Activated naive CD4-positive, alpha-beta T cell treated with anti-CD3 and anti-CD28 coated beads, Interleukin-2, amount 10 ng/mL, durations not matched to agents 7 days and 5 days (primary cell): ENCODE results near the gene HIGD1A.

ENCODE experiments used
- CTCF ChIA-PET: fragments of 350-600 bp; sonication (Branson Sonifier 250); formaldehyde crosslinking; loops from one replicate; lab custom pipeline; 2021; ENCODE audit warnings: antibody characterized with exemption; lab: Charles Lee
- DNase-seq: peaks from one replicate; pipeline ENCODE4 v3.0.0-alpha.2; 2020
- H3K27ac Mint-ChIP-seq: one replicate; pipeline ENCODE4 v1.8.0; 2021; ENCODE audit warnings: mild to moderate bottlenecking, moderate library complexity, mixed read lengths
- H3K27me3 Mint-ChIP-seq: one replicate; pipeline ENCODE4 v1.8.0; 2021; ENCODE audit warnings: mild to moderate bottlenecking, mixed read lengths
- H3K36me3 Mint-ChIP-seq: one replicate; pipeline ENCODE4 v1.8.0; 2021; ENCODE audit warnings: mixed read lengths
- H3K4me1 Mint-ChIP-seq: one replicate; pipeline ENCODE4 v1.8.0; 2021; ENCODE audit warnings: mixed read lengths
- H3K4me3 Mint-ChIP-seq: one replicate; pipeline ENCODE4 v1.8.0; 2021; ENCODE audit warnings: mild to moderate bottlenecking, moderate library complexity, mixed read lengths
- H3K9me3 Mint-ChIP-seq: one replicate; pipeline ENCODE4 v1.8.0; 2021; ENCODE audit warnings: mixed read lengths

HIGD1A gene

GRCh38 chr3:42736531-42736930 is 67.8 kb downstream of the HIGD1A start:
- Mint-ChIP-seq H3K4me1 (no peaks in the 10 kb centered on the region), H3K27me3 (peaks cover 16% of the 10 kb centered on the region), H3K27ac (no peak overlapping the region), H3K4me3 (no peak overlapping the region), H3K9me3 (no peaks in the 10 kb centered on the region), H3K36me3 (no peaks in the 10 kb centered on the region)
- no peak for DNase-seq
- CTCF ChIA-PET: no interaction called here

- Mint-ChIP-seq H3K27ac (no peak overlapping the region), H3K27me3 (peaks cover 16% of the 10 kb centered on the region), H3K4me1 (no peaks in the 10 kb centered on the region), H3K9me3 (no peaks in the 10 kb centered on the region), H3K4me3 (no peak overlapping the region), H3K36me3 (no peaks in the 10 kb centered on the region)
- CTCF ChIA-PET: interaction anchor here (1.0 kb wide), 1 partner anchor 13 kb away, joined by 4 read pairs; no protein-coding TSS in a partner anchor
- no peak for DNase-seq
Observed at GRCh38 chr3:42736081-42736480, 68.2 kb downstream of the HIGD1A start.

- no peak overlapping the region for H3K27ac Mint-ChIP-seq
- peaks cover 16% of the 10 kb centered on the region for H3K27me3 Mint-ChIP-seq
- CTCF ChIA-PET: interaction anchor here (1.0 to 1.4 kb wide), 3 partner anchors 9 to 14 kb away, joined by 3 to 7 read pairs (median 4); no protein-coding TSS in a partner anchor
- no peaks in the 10 kb centered on the region for H3K36me3 Mint-ChIP-seq
- no peak for DNase-seq
- H3K4me1 Mint-ChIP-seq: no peaks in the 10 kb centered on the region
- no peak overlapping the region for H3K4me3 Mint-ChIP-seq
- H3K9me3 Mint-ChIP-seq: no peaks in the 10 kb centered on the region
Observed at GRCh38 chr3:42735615-42736014, 68.7 kb downstream of the HIGD1A start.

GRCh38 chr3:42735019-42735418 is 69.3 kb downstream of the HIGD1A start:
- no peak overlapping the region for H3K27ac Mint-ChIP-seq
- H3K27me3 Mint-ChIP-seq: peaks cover 16% of the 10 kb centered on the region
- DNase-seq: no peak
- no peak overlapping the region for H3K4me3 Mint-ChIP-seq
- H3K4me1 Mint-ChIP-seq: no peaks in the 10 kb centered on the region
- H3K36me3 Mint-ChIP-seq: no peaks in the 10 kb centered on the region
- CTCF ChIA-PET: interaction anchor here (1.0 to 1.4 kb wide), 3 partner anchors 9 to 14 kb away, joined by 3 to 7 read pairs (median 4); no protein-coding TSS in a partner anchor
- H3K9me3 Mint-ChIP-seq: no peaks in the 10 kb centered on the region

GRCh38 chr3:42734263-42734860 is 69.9 kb downstream of the HIGD1A start:
- no peak for DNase-seq
- H3K27ac Mint-ChIP-seq: no peak overlapping the region
- no peaks in the 10 kb centered on the region for H3K9me3 Mint-ChIP-seq
- CTCF ChIA-PET: interaction anchor here (1.1 to 1.4 kb wide), 2 partner anchors 10 to 12 kb away, joined by 3 to 7 read pairs; no protein-coding TSS in a partner anchor
- no peaks in the 10 kb centered on the region for H3K4me1 Mint-ChIP-seq
- H3K27me3 Mint-ChIP-seq: peaks cover 13% of the 10 kb centered on the region
- H3K4me3 Mint-ChIP-seq: no peak overlapping the region
- no peaks in the 10 kb centered on the region for H3K36me3 Mint-ChIP-seq

- Mint-ChIP-seq H3K4me1 (no peaks in the 10 kb centered on the region), H3K9me3 (no peaks in the 10 kb centered on the region), H3K4me3 (no peak overlapping the region), H3K27me3 (peaks cover 12% of the 10 kb centered on the region), H3K36me3 (no peaks in the 10 kb centered on the region), H3K27ac (no peak overlapping the region)
- no peak for DNase-seq
- CTCF ChIA-PET: no interaction called here
Observed at GRCh38 chr3:42733501-42734262, 70.6 kb downstream of the HIGD1A start.
